Ascending aorta (tissue), 2 donors: ENCODE results near the gene ATP2B2. TPM values are rescaled to one million over a fixed set of nuclear protein-coding genes. Genes with fewer than 3 reads are reported as not detected.

Experiments used
- DNase-seq, 2 donors: peaks; one replicate each; pipeline ENCODE4 v3.0.0-alpha.2; 2019; ENCODE audit warnings: low spot score in 2 of 2
- H3K27ac ChIP-seq, 2 donors: fragments of 200-600 bp; sonication (generic); one replicate each; pipeline ENCODE4 v1.5.1; 2016 to 2017; ENCODE audit warnings: mild to moderate bottlenecking in 1 of 2
- H3K27me3 ChIP-seq: fragments of 200-600 bp; sonication (generic); one replicate; pipeline ENCODE4 v1.5.1; 2017
- H3K36me3 ChIP-seq, 2 donors: fragments of 200-600 bp; sonication (generic); one replicate each; pipeline ENCODE4 v1.5.1; 2016
- H3K4me1 ChIP-seq, 2 donors: fragments of 200-600 bp; sonication (generic); one replicate each; pipeline ENCODE4 v1.5.1; 2016 to 2017; ENCODE audit warnings: mild to moderate bottlenecking in 1 of 2
- H3K4me3 ChIP-seq, 2 donors: fragments of 200-600 bp; sonication (generic); one replicate each; pipeline ENCODE4 v1.5.1; 2016 to 2017; ENCODE audit warnings: mild to moderate bottlenecking in 1 of 2
- H3K9me3 ChIP-seq, 2 donors: fragments of 200-600 bp; sonication (generic); one replicate each; pipeline ENCODE4 v1.5.1; 2016
- CTCF ChIP-seq, 3 experiments: fragments of 200-600 bp in 2 of 3; fragments of 450-650 bp in 1 of 3; sonication (generic) in 2 of 3; IDR thresholded peaks; one replicate each; pipeline ENCODE4 v1.5.1; 2016 to 2019; ENCODE audit warnings: antibody characterized with exemption in 3 of 3, mild to moderate bottlenecking in 1 of 3, moderate library complexity in 1 of 3
- intact Hi-C: fragments of 100-400 bp; cut with DNase I; formaldehyde crosslinking; loops from one replicate; pipeline ENCODE4 v1.15.1; 2023
- total RNA-seq: library from RNA; depleted of rRNA; stranded (reverse); fragments of >200 nt; gene quantifications from one replicate; pipeline ENCODE4 v1.1.0, GENCODE V29; 2016

Gene ATP2B2
- total RNA-seq, 1 donor from 2014 or later: not detected

DNA sequence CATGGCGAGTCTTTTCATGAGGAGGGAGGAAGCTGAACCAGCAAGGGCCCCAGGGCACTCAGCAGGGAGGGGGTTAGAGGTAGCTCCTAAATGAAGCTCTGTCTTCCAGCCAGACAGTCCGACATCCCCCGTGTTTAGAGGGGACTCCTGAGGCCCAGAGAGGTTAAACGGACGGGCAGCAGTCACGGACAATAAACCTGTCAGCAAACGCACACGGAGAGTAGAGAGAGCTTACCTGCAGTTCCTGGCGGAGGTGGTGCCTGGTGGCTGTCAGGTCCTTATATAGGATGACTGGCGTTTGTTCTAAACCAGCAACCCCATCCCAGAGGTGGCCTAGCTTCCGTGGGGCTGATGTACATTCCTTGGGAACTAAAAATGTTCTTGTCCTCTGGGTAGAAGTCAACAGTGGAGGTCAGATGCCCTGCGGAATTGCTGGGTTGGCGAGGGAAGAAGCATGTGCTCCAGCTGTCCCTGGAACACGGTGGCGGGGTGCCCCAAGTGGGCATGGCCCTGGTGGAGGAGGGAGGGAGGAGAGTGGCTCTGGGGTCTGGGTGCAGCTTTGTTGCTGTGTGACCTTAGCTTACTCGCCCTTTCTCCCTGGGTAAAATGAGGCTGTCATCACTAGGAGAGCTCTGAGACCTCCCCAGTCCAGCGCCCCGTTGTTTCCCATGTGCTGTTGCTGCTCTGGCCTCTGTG, 214.8 kb downstream of the ATP2B2 start:
- H3K9me3 ChIP-seq: no peaks in the 10 kb centered on the region
- no peaks in the 10 kb centered on the region for H3K4me1 ChIP-seq
- no peak for DNase-seq
- no peaks in the 10 kb centered on the region for H3K27me3 ChIP-seq
- intact Hi-C loops: no loop called here
- H3K4me3 ChIP-seq: no peak overlapping the region
- H3K27ac ChIP-seq: no peak overlapping the region
- peaks cover 32 to 34% of the 10 kb centered on the region in 2 donors for H3K36me3 ChIP-seq
- no peak for TF ChIP-seq CTCF (IDR thresholded peaks at IDR 0.05)

- no peaks in the 10 kb centered on the region for H3K4me1 ChIP-seq
- H3K27me3 ChIP-seq: no peaks in the 10 kb centered on the region
- H3K9me3 ChIP-seq: no peaks in the 10 kb centered on the region
- no peak overlapping the region for H3K27ac ChIP-seq
- no peak overlapping the region for H3K4me3 ChIP-seq
- no peak for TF ChIP-seq CTCF (IDR thresholded peaks at IDR 0.05)
- intact Hi-C loops: no loop called here
- H3K36me3 ChIP-seq: peaks cover 32 to 42% of the 10 kb centered on the region in 2 donors
- DNase-seq: no peak
These were observed 215.5 kb downstream of the ATP2B2 start for GRCh38 chr3:10289787-10290355.

DNA sequence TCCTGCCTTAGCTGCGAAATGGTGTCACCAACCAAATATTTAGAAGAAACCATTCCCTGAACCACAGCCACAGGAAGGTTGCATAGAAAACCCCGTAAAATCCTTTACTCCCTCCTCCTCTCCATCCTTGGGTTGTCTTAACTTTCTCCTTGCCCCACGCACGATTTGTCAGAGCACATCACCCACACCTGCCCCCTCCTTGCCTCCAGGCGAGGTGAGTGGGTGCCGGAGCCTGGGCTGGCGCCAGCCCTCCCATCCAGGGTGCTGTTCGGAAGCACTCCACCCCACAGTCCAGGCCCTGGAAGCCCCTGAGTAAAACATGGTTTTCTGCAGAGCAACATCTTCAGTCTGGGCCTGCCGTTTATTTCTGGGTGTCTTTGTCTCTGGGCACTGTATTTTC, 216.3 kb downstream of the ATP2B2 start:
- intact Hi-C loops: no loop called here
- H3K4me3 ChIP-seq: no peak overlapping the region
- TF ChIP-seq CTCF (IDR thresholded peaks at IDR 0.05): no peak
- no peaks in the 10 kb centered on the region for H3K4me1 ChIP-seq
- H3K9me3 ChIP-seq: no peaks in the 10 kb centered on the region
- H3K36me3 ChIP-seq: peaks cover 32 to 45% of the 10 kb centered on the region in 2 donors
- H3K27ac ChIP-seq: no peak overlapping the region
- no peaks in the 10 kb centered on the region for H3K27me3 ChIP-seq
- no peak for DNase-seq

GRCh38 chr3:10288575-10288960, 216.8 kb downstream of the ATP2B2 start:
- no peak overlapping the region for H3K4me3 ChIP-seq
- H3K9me3 ChIP-seq: no peaks in the 10 kb centered on the region
- DNase-seq: no peak
- H3K27ac ChIP-seq: no peak overlapping the region
- TF ChIP-seq CTCF (IDR thresholded peaks at IDR 0.05): no peak
- intact Hi-C loops: no loop called here
- peaks cover 35 to 48% of the 10 kb centered on the region in 2 donors for H3K36me3 ChIP-seq
- H3K27me3 ChIP-seq: no peaks in the 10 kb centered on the region
- H3K4me1 ChIP-seq: no peaks in the 10 kb centered on the region

DNA sequence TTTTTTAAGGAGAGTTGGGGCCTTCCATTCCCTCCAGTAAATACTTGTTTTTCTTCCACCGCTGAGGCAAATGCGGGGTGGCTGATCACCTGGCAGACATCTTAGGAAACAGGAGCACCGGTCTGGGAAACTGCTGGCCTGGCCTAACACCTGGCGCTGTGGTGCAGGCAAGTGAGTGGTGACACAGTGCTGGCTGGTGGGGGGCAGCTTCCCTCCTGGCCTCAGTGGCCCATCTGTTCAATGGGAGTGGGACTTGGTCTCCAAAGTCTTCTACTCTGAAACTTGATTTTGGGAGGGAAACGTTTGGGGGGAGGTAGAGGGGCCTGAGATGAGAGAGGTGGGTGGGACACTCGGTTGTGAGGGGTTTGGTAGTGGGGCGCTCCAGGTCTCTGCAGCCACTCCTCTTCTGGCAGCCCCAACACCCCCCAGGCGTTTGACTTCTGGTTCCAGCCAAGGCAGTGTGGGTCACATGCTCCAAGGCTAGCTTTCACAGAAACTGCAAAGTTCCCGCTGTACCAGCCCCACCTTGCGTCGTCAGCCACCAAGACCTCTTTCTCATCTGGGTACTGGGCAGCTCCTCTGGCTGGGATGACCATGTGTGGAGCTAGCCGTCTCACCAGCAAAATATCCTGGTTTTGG, 217.3 kb downstream of the ATP2B2 start:
- no peaks in the 10 kb centered on the region for H3K27me3 ChIP-seq
- no peak overlapping the region for H3K27ac ChIP-seq
- H3K4me3 ChIP-seq: no peak overlapping the region
- peaks cover 41 to 48% of the 10 kb centered on the region in 2 donors for H3K36me3 ChIP-seq
- H3K4me1 ChIP-seq: no peaks in the 10 kb centered on the region
- H3K9me3 ChIP-seq: no peaks in the 10 kb centered on the region
- intact Hi-C loops: no loop called here
- DNase-seq: no peak
- TF ChIP-seq CTCF (IDR thresholded peaks at IDR 0.05): no peak
